GM23338 (cell line): ENCODE measurements around the gene SPATA13.
"Not testable (repeated sequence)": the region's sequence is repeated elsewhere in the genome, so short reads cannot be mapped to it uniquely, and the experiment has no call there.

ENCODE experiments used
- CREB1 ChIP-seq: fragments of 250-450 bp; sonication (Bioruptor Pico); IDR thresholded peaks from 2 replicates; pipeline ENCODE4 v1.5.0; 2020; ENCODE audit warnings: low read depth, mild to moderate bottlenecking, moderate library complexity
- CTCF ChIP-seq, 2 experiments: fragments of 200-600 bp in 1 of 2; sonication (generic) in 1 of 2; conservative IDR thresholded peaks; 2 replicates each; pipeline versions ENCODE4 v1.5.1 to v1.6.1; 2016 to 2017; ENCODE audit warnings: antibody characterized with exemption in 2 of 2, low read depth in 2 of 2, mild to moderate bottlenecking in 2 of 2, moderate library complexity in 1 of 2
- ETS1 ChIP-seq: IDR thresholded peaks from 2 replicates; pipeline ENCODE4 v1.6.1; 2016; ENCODE audit warnings: antibody characterized with exemption
- EZH2 ChIP-seq: fragments of 200-600 bp; sonication (generic); IDR thresholded peaks from one replicate; pipeline ENCODE4 v1.8.0; 2017; ENCODE audit warnings: antibody characterized with exemption, mild to moderate bottlenecking, low read depth; ENCODE audit not compliant: unreplicated experiment
- EZH2phosphoT487 ChIP-seq: fragments of 200-600 bp; sonication (generic); IDR thresholded peaks from one replicate; pipeline ENCODE4 v1.8.1; 2018; ENCODE audit warnings: antibody characterized with exemption; ENCODE audit not compliant: unreplicated experiment
- JUNB ChIP-seq: IDR thresholded peaks from one replicate; pipeline ENCODE4 v1.6.1; 2016; ENCODE audit warnings: antibody characterized with exemption; ENCODE audit not compliant: unreplicated experiment
- NANOG ChIP-seq: IDR thresholded peaks from 2 replicates; pipeline ENCODE4 v1.6.1; 2016; ENCODE audit warnings: antibody characterized with exemption, borderline replicate concordance
- POLR2AphosphoS5 ChIP-seq: IDR thresholded peaks from 2 replicates; pipeline ENCODE4 v1.6.1; 2016; ENCODE audit warnings: antibody characterized with exemption, low read depth
- REST ChIP-seq: IDR thresholded peaks from one replicate; pipeline ENCODE4 v1.6.1; 2018; ENCODE audit warnings: antibody characterized with exemption; ENCODE audit not compliant: unreplicated experiment
- STAT1 ChIP-seq: IDR thresholded peaks from one replicate; pipeline ENCODE4 v1.6.1; 2016; ENCODE audit warnings: antibody characterized with exemption; ENCODE audit not compliant: unreplicated experiment
- ZNF114 ChIP-seq: fragments of 250-450 bp; sonication (Bioruptor Pico); IDR thresholded peaks from 2 replicates; pipeline ENCODE4 v1.5.0; 2020; ENCODE audit warnings: mild to moderate bottlenecking, moderate library complexity
- ZNF331 ChIP-seq: fragments of 250-450 bp; sonication (Bioruptor Pico); IDR thresholded peaks from 2 replicates; pipeline ENCODE4 v1.5.0; 2020; ENCODE audit warnings: low read depth, mild to moderate bottlenecking, moderate library complexity
- ZNF462 ChIP-seq: fragments of 250-450 bp; sonication (Bioruptor Pico); IDR thresholded peaks from 2 replicates; pipeline ENCODE4 v1.5.0; 2020; ENCODE audit warnings: mild to moderate bottlenecking, moderate library complexity

- not testable (repeated sequence) for TF ChIP-seq CTCF (conservative IDR thresholded peaks at IDR 0.05; ENCODE audit: low read depth in 2 of 2); EZH2phosphoT487; JUNB; POLR2AphosphoS5; EZH2; ETS1; REST; CREB1 (CRISPR knock-in tag); ZNF331 (CRISPR knock-in tag); ZNF462 (CRISPR knock-in tag); NANOG; ZNF114; STAT1
Measured at GRCh38 chr13:24216779-24217178, 56.3 kb downstream of the SPATA13 start.
